Mammary epithelial cell (primary cell): ENCODE data around the gene OVCH1.

Experiments used
- EZH2 ChIP-seq: IDR thresholded peaks from 2 replicates; pipeline ENCODE4 v1.6.1; 2012; ENCODE audit warnings: low read length, inconsistent platforms, borderline replicate concordance
- TF ChIP-seq, protein P1 (sequence below), 2 donors: IDR thresholded peaks in 1 of 2; conservative IDR thresholded peaks in 1 of 2; 2 replicates each; pipeline ENCODE4 v1.5.1; 2011 to 2012; ENCODE audit warnings: inconsistent platforms in 2 of 2, low read length in 2 of 2, mild to moderate bottlenecking in 2 of 2, control low read depth in 1 of 2, low read depth in 1 of 2; ENCODE audit not compliant: insufficient read depth in 1 of 2; ENCODE audit errors: extremely low read depth in 1 of 2

DNA sequence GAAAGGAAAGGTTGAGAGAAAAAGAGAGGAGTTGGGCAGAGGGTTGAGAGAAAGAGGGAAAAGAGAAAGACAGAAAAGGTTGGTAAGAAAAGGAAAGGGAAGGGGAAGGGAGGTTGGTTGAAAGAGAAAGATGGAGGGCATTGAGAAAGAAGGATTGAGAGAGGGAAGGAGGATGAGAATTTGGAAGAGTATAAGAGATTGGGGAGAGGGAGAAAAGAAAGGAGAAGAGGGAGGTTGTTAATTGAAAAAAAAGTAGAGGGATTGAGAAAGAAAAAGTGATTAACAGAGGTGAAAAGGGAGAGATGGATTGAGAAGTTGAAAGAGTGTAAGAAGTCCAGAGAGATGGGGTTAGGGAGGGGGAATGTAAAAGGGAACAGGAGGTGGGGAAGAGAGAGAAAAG lies 95.0 kb downstream of the OVCH1 start:
- TF ChIP-seq, protein P1, sequence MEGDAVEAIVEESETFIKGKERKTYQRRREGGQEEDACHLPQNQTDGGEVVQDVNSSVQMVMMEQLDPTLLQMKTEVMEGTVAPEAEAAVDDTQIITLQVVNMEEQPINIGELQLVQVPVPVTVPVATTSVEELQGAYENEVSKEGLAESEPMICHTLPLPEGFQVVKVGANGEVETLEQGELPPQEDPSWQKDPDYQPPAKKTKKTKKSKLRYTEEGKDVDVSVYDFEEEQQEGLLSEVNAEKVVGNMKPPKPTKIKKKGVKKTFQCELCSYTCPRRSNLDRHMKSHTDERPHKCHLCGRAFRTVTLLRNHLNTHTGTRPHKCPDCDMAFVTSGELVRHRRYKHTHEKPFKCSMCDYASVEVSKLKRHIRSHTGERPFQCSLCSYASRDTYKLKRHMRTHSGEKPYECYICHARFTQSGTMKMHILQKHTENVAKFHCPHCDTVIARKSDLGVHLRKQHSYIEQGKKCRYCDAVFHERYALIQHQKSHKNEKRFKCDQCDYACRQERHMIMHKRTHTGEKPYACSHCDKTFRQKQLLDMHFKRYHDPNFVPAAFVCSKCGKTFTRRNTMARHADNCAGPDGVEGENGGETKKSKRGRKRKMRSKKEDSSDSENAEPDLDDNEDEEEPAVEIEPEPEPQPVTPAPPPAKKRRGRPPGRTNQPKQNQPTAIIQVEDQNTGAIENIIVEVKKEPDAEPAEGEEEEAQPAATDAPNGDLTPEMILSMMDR (conservative IDR thresholded peaks at IDR 0.05 in 1 of 2, IDR thresholded peaks at IDR 0.05 in 1 of 2; ENCODE audit: extremely low read depth in 1 of 2, insufficient read depth in 1 of 2, low read depth in 1 of 2, low read length in 2 of 2), result no peak
- TF ChIP-seq EZH2, result no peak
